ENCODE data around the gene JCAD. TPM values are rescaled to one million over a fixed set of nuclear protein-coding genes. Genes with fewer than 3 reads are reported as not detected.
"Not testable (repeated sequence)": the region's sequence is repeated elsewhere in the genome, so short reads cannot be mapped to it uniquely, and the experiment has no call there.

Gene JCAD, protein sequence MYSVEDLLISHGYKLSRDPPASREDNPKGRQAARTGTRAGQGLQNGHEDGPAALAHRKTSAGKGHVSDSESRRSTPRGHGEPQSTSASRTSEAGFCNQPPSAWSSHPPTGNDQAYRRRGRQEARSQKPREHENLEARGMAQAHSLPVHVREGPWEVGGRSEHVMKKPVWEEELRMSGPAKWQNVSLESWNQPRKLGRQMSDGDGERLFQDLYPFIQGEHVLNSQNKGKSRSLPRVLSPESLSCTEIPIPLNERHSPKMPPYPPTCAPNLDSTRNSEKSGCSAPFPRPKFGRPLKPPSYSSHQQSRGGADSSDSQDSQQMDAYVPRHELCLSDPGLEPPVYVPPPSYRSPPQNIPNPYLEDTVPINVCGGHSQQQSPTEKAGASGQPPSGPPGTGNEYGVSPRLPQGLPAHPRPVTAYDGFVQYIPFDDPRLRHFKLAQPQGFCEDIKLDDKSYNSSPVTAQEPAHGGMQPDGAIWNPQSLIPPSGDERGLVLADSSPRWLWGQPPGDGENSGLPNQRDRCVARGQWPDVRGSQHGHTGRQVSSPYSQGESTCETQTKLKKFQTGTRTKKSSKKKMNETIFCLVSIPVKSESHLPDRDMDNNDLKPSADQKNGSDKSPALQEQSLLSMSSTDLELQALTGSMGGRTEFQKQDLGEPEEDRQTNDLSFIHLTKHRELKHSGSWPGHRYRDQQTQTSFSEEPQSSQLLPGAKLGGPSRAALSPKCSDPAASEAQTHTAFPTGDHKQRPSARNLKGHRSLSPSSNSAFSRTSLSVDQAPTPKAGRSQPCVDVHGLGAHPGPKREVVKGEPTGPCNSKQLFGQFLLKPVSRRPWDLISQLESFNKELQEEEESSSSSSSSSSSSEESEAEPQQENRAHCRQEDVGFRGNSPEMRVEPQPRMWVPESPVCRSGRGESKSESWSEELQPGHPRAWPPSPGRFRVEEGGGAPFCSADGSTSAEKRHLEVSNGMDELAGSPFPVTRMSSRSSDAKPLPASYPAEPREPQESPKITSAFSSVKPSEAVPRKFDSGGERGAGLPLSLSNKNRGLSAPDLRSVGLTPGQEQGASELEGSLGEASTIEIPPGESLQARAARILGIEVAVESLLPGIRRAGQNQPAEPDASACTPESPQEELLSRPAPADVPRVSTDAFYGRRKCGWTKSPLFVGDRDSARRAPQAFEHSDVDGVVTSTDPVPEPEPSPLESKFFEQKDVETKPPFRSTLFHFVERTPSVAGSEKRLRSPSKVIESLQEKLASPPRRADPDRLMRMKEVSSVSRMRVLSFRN (N-terminal part only)
- total RNA-seq: not detected

GRCh38 chr10:30059209-30060107, at the start of gene JCAD:
Gene JCAD, minus strand, starts transcription at chr10:30059586. Its CDS starts 11,774 bp downstream, at chr10:30047812.
- peak within 1 kb of the TSS; percentile 60 for H3K4me3 Mint-ChIP-seq
- TF ChIP-seq CTCF (IDR thresholded peaks at IDR 0.05): no peak
- intact Hi-C loops (cut with micrococcal nuclease): no loop called here
- ChIA-PET POLR2A (no interaction called here), CTCF (no interaction called here)
- H3K36me3 Mint-ChIP-seq (ENCODE audit: low read depth): no peaks in the 10 kb centered on the region
- peaks cover 3% of the 10 kb centered on the region for H3K4me1 Mint-ChIP-seq (ENCODE audit: low read depth)
- peaks cover 55% of the 10 kb centered on the region for H3K27me3 Mint-ChIP-seq
- peak; percentile 82 for ATAC-seq
- no peak within 1 kb of the TSS for H3K27ac Mint-ChIP-seq
- no peaks in the 10 kb centered on the region for H3K9me3 Mint-ChIP-seq
- peak; percentile 54 for DNase-seq

DNA sequence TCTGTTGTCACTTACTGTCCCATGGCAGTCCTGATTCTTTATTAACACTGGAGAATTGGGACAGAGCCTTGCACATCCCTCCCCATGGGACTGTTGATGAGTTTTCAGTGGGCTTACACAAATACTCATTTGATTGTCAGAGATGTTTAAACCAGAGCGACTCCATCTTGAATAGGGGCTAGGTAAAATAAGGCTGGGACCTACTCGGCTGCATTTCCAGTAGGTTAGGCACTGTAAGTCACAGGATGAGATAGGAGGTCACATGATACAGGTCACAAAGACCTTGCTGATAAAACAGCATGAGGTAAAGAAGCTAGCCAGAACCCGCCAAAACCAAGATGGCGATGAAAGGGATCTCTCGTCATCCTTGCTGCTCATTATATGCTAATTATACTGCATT, 47.6 kb upstream of the JCAD start:
- POLR2A ChIA-PET: no interaction called here
- intact Hi-C loops (cut with micrococcal nuclease): no loop called here
- TF ChIP-seq CTCF (IDR thresholded peaks at IDR 0.05): no peak

GRCh38 chr10:30103595-30104320, 44.4 kb upstream of the JCAD start:
- DNase-seq: no peak
- Mint-ChIP-seq H3K4me1 (ENCODE audit: low read depth) (no peaks in the 10 kb centered on the region), H3K9me3 (no peaks in the 10 kb centered on the region), H3K36me3 (ENCODE audit: low read depth) (no peaks in the 10 kb centered on the region), H3K27me3 (peaks cover 28% of the 10 kb centered on the region), H3K27ac (no peak overlapping the region), H3K4me3 (no peak overlapping the region)
- intact Hi-C loops (cut with micrococcal nuclease): no loop called here
- ATAC-seq: no peak
- ChIA-PET CTCF (interaction anchor here (1.0 kb wide), 1 partner anchor 11 kb away, joined by 4 read pairs; no protein-coding TSS in a partner anchor), POLR2A (interaction anchor here (1.2 kb wide), 1 partner anchor 12 kb away, joined by 3 read pairs; no protein-coding TSS in a partner anchor)
- no peak for TF ChIP-seq CTCF (IDR thresholded peaks at IDR 0.05)

More for the DNA sequence above, 47.6 kb upstream of the JCAD start:
- Mint-ChIP-seq H3K36me3 (ENCODE audit: low read depth) (no peaks in the 10 kb centered on the region), H3K27me3 (peaks cover 36% of the 10 kb centered on the region), H3K27ac (no peak overlapping the region), H3K9me3 (no peaks in the 10 kb centered on the region), H3K4me1 (ENCODE audit: low read depth) (no peaks in the 10 kb centered on the region), H3K4me3 (no peak overlapping the region)
- no peak for DNase-seq
- CTCF ChIA-PET: interaction anchor here (1.2 kb wide), 1 partner anchor 62 kb away, joined by 3 read pairs; no protein-coding TSS in a partner anchor
- no peak for ATAC-seq

DNA sequence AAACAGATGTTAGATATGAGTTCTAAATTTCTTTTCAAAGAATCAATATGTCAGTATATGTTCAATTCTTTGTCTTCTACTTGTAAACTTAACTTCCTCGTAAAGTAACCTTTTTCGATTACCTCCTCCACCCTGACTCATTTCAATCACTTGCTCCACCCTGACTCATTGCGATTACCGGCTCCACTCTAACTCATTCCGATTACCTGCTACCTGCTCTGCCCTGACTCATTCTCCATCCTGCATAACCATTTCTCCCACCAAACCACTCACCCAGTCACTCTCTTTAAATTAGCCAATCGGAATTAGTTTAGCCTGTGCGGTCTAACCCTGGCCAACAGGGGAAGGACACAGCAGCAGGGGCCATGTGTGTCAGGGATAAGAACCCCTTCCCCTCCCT, 40.3 kb upstream of the JCAD start:
- H3K36me3 Mint-ChIP-seq (ENCODE audit: low read depth); H3K9me3 Mint-ChIP-seq; intact Hi-C loops (cut with micrococcal nuclease); ATAC-seq; H3K4me1 Mint-ChIP-seq (ENCODE audit: low read depth); H3K27ac Mint-ChIP-seq; DNase-seq; CTCF ChIA-PET; H3K4me3 Mint-ChIP-seq; POLR2A ChIA-PET: not testable (repeated sequence)
- peaks cover 25% of the 10 kb centered on the region for H3K27me3 Mint-ChIP-seq
